Keratinocyte (primary cell): Measurements from ENCODE around the gene SNPH. TPM values are rescaled to one million over a fixed set of nuclear protein-coding genes. Genes with fewer than 3 reads are reported as not detected.
A peak's percentile ranks its signal among the peaks of the same experiment; 100 is the strongest.

Experiments
- DNase-seq: peaks from one replicate; pipeline ENCODE4 v3.0.0-alpha.2; 2011; ENCODE audit warnings: low read depth, missing footprints, low spot score
- FAIRE-seq: peaks from 2 replicates; lab custom pipeline; 2011; peaks lifted over from hg19 to GRCh38; lab: Jason Lieb, UNC
- H2AFZ ChIP-seq: 2 replicates; pipeline ENCODE4 v1.6.0; 2012; ENCODE audit warnings: low read length, control low read depth, inconsistent platforms; ENCODE audit not compliant: control insufficient read depth
- H3K27ac ChIP-seq: 2 replicates; pipeline ENCODE4 v1.5.1; 2011; ENCODE audit warnings: low read length; ENCODE audit not compliant: control insufficient read depth, insufficient read depth
- H3K27me3 ChIP-seq: 3 replicates; pipeline ENCODE4 v1.6.0; 2011; ENCODE audit warnings: low read length; ENCODE audit not compliant: control insufficient read depth, insufficient read depth; ENCODE audit errors: extremely low read depth
- H3K36me3 ChIP-seq, 2 experiments: 2 replicates in 1 of 2; 3 replicates in 1 of 2; pipeline ENCODE4 v1.5.1; 2011; ENCODE audit warnings: low read length in 2 of 2, mild to moderate bottlenecking in 1 of 2; ENCODE audit not compliant: control insufficient read depth in 2 of 2, insufficient read depth in 2 of 2; ENCODE audit errors: extremely low read depth in 1 of 2
- H3K4me1 ChIP-seq: 3 replicates; pipeline ENCODE4 v1.5.1; 2011; ENCODE audit warnings: low read length; ENCODE audit not compliant: control insufficient read depth, insufficient read depth; ENCODE audit errors: extremely low read depth
- H3K4me2 ChIP-seq: 3 replicates; pipeline ENCODE4 v1.6.0; 2011; ENCODE audit warnings: low read depth, low read length; ENCODE audit not compliant: control insufficient read depth, insufficient read depth; ENCODE audit errors: extremely low read depth
- H3K4me3 ChIP-seq, 3 experiments: fragments of 200-600 bp in 1 of 3; sonication (generic) in 1 of 3; 2 replicates in 2 of 3; 3 replicates in 1 of 3; pipeline ENCODE4 v1.5.1; 2011 to 2016; ENCODE audit warnings: low read length in 3 of 3, mild to moderate bottlenecking in 3 of 3, control low read depth in 2 of 3, inconsistent platforms in 1 of 3, low read depth in 1 of 3, mixed read lengths in 1 of 3, mixed run types in 1 of 3, moderate library complexity in 1 of 3; ENCODE audit not compliant: control insufficient read depth in 2 of 3, insufficient read depth in 2 of 3; ENCODE audit errors: extremely low read depth in 1 of 3
- H3K79me2 ChIP-seq: 2 replicates; pipeline ENCODE4 v1.6.0; 2012; ENCODE audit warnings: low read length; ENCODE audit not compliant: control insufficient read depth, insufficient read depth
- H3K9ac ChIP-seq: 3 replicates; pipeline ENCODE4 v1.6.0; 2011; ENCODE audit warnings: low read length; ENCODE audit not compliant: control insufficient read depth, insufficient read depth; ENCODE audit errors: extremely low read depth
- H3K9me1 ChIP-seq: 3 replicates; pipeline ENCODE4 v1.6.0; 2011; ENCODE audit warnings: low read length; ENCODE audit not compliant: control insufficient read depth, insufficient read depth; ENCODE audit errors: extremely low read depth
- H3K9me3 ChIP-seq: 2 replicates; pipeline ENCODE4 v1.5.1; 2012; ENCODE audit warnings: low read depth, low read length; ENCODE audit not compliant: control insufficient read depth
- H4K20me1 ChIP-seq: 3 replicates; pipeline ENCODE4 v1.6.0; 2011; ENCODE audit warnings: low read length; ENCODE audit not compliant: control insufficient read depth, insufficient read depth; ENCODE audit errors: extremely low read depth
- CTCF ChIP-seq, 3 experiments: IDR thresholded peaks in 1 of 3; conservative IDR thresholded peaks in 1 of 3; optimal IDR thresholded peaks in 1 of 3; 2 replicates in 2 of 3; 3 replicates in 1 of 3; pipeline versions ENCODE3 to v1.5.1; 2011; ENCODE audit warnings: low read length in 3 of 3, mild to moderate bottlenecking in 3 of 3, moderate library complexity in 2 of 3, control low read depth in 1 of 3, inconsistent platforms in 1 of 3; ENCODE audit not compliant: insufficient read depth in 2 of 3; ENCODE audit errors: extremely low read depth in 1 of 3
- EZH2 ChIP-seq: IDR thresholded peaks from one replicate; pipeline ENCODE4 v1.6.1; 2012; ENCODE audit warnings: inconsistent platforms, mild to moderate bottlenecking, low read length, moderate library complexity
- dilution Hi-C: fragments of 300-500 bp; cut with MboI; formaldehyde crosslinking; loops from one replicate; pipeline ENCODE4 v1.7.0; 2020; ENCODE audit warnings: low sequenced_read_pairs; ENCODE audit not compliant: extremely low pct_ligation_motif_present
- polyA plus RNA-seq, 5 experiments: library from polyadenylated mRNA; depleted of rRNA in 3 of 5; stranded (reverse) in 3 of 5; stranded (forward) in 1 of 5; unstranded in 1 of 5; fragments of >200 nt; gene quantifications; 1 replicate in 1 of 5; 2 replicates in 3 of 5; 3 replicates in 1 of 5; pipeline versions ENCODE4 v1.2.1 to v1.2.3, GENCODE V29; 2011 to 2012; ENCODE audit warnings: missing spikeins in 2 of 5, low read depth in 1 of 5, low replicate concordance in 1 of 5

SNPH gene
- polyA plus RNA-seq, 1 donor (not counting 4 experiments of a cell fraction or from before 2014, with no cell fraction given) = 1.3 TPM

GRCh38 chr20:1224205-1224890 is 41.7 kb upstream of the SNPH start:
- no peak overlapping the region for H2AFZ ChIP-seq
- no peaks in the 10 kb centered on the region for H3K36me3 ChIP-seq
- H3K27ac ChIP-seq = no peak overlapping the region
- peaks cover 3% of the 10 kb centered on the region for H3K4me1 ChIP-seq
- H3K4me2 ChIP-seq = no peak overlapping the region
- H3K9me3 ChIP-seq = no peaks in the 10 kb centered on the region
- no peak for DNase-seq
- dilution Hi-C loops = no loop called here
- TF ChIP-seq CTCF (optimal IDR thresholded peaks at IDR 0.05 in 1 of 3, IDR thresholded peaks at IDR 0.05 in 1 of 3, conservative IDR thresholded peaks at IDR 0.05 in 1 of 3; ENCODE audit: extremely low read depth in 1 of 3, insufficient read depth in 2 of 3, low read length in 3 of 3) = no peak
- TF ChIP-seq EZH2 = no peak
- no peak overlapping the region for H3K9ac ChIP-seq
- H3K9me1 ChIP-seq = no peaks in the 10 kb centered on the region
- H3K79me2 ChIP-seq = no peaks in the 10 kb centered on the region
- H4K20me1 ChIP-seq = no peaks in the 10 kb centered on the region
- peaks cover 23% of the 10 kb centered on the region for H3K27me3 ChIP-seq
- no peak overlapping the region for H3K4me3 ChIP-seq
- no peak for FAIRE-seq

GRCh38 chr20:1225263-1225782 is 40.8 kb upstream of the SNPH start:
- H3K9ac ChIP-seq = no peak overlapping the region
- H3K27ac ChIP-seq = no peak overlapping the region
- H3K79me2 ChIP-seq = no peaks in the 10 kb centered on the region
- dilution Hi-C loops = no loop called here
- peaks cover 3% of the 10 kb centered on the region for H3K4me1 ChIP-seq
- FAIRE-seq (no peak), DNase-seq (no peak)
- no peaks in the 10 kb centered on the region for H3K9me3 ChIP-seq
- no peaks in the 10 kb centered on the region for H4K20me1 ChIP-seq
- peak overlapping the region in 2 of 3 experiments; percentile 11 to 37 for H3K4me3 ChIP-seq
- peak overlapping the region; percentile 73 for H2AFZ ChIP-seq
- H3K36me3 ChIP-seq = no peaks in the 10 kb centered on the region
- H3K9me1 ChIP-seq = no peaks in the 10 kb centered on the region
- H3K4me2 ChIP-seq = peak overlapping the region; percentile 65
- TF ChIP-seq CTCF (optimal IDR thresholded peaks at IDR 0.05 in 1 of 3, IDR thresholded peaks at IDR 0.05 in 1 of 3, conservative IDR thresholded peaks at IDR 0.05 in 1 of 3; ENCODE audit: extremely low read depth in 1 of 3, insufficient read depth in 2 of 3, low read length in 3 of 3) = no peak
- no peak for TF ChIP-seq EZH2
- H3K27me3 ChIP-seq = peaks cover 23% of the 10 kb centered on the region
